HG03159 (cell line): ENCODE data around the gene SNRPA1.
A peak's percentile ranks its signal among the peaks of the same experiment; 100 is the strongest.
"Not testable (repeated sequence)": the region's sequence is repeated elsewhere in the genome, so short reads cannot be mapped to it uniquely, and the experiment has no call there.

Experiments used
- ATAC-seq: cut with Tn5 transposase; IDR thresholded peaks from one replicate; pipeline ENCODE4 v1.9.1; 2021; ENCODE audit warnings: mild to moderate bottlenecking, moderate library complexity; ENCODE audit not compliant: unreplicated experiment

Gene SNRPA1

GRCh38 chr15:101296418-101297405 lies 1.7 kb upstream of the SNRPA1 start:
- no peak for ATAC-seq

GRCh38 chr15:101295607-101296161 lies 636 bp upstream of the SNRPA1 start:
- no peak for ATAC-seq

- ATAC-seq = no peak
Observed at GRCh38 chr15:101293122-101293521, 1.9 kb downstream of the SNRPA1 start.

DNA sequence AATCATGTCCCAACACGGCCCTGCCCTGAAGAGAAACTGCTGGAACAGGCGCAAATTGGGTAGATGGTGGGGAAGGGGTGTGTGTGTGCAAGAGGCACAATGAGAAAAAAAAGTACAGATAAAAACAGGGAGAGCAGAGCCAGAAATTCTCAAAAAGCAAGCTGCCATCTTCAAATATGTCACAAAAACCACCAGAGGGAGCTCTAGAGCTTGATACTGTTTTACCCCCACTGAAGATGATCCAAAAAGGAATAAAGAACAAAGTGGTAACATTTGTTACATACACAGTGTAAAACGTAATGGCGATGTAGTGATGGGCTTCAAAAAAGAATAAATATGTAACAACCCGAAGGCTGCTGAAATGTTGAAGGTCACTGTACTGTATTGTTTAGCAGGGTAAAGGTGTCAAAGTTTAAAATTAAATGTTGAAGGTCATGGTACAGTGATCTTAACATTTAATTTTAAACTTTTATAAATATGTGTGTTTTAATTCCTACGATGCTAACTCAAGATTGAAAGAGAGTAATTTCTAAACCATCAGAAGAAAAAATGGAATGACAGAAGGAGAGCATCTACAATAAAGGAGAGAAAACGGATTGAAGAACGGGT lies 6.0 kb downstream of the SNRPA1 start:
- no peak for ATAC-seq

DNA sequence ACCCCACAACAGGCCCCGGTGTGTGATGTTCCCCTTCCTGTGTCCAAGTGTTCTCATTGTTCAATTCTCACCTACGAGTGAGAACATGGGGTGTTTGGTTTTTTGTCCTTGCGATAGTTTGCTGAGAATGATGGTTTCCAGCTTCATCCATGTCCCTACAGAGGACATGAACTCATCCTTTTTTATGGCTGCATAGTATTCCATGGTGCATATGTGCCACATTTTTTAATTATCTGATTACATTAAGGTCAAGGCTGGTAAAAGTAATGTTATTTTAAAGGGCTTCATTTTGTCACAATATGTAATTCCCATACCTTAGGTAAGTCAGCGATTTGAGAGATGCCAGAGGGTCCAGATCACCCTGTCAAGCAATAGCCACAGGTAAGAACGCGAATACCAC lies 7.7 kb downstream of the SNRPA1 start:
- not testable (repeated sequence) for ATAC-seq

GRCh38 chr15:101286471-101287114 lies 8.5 kb downstream of the SNRPA1 start:
- no peak for ATAC-seq

DNA sequence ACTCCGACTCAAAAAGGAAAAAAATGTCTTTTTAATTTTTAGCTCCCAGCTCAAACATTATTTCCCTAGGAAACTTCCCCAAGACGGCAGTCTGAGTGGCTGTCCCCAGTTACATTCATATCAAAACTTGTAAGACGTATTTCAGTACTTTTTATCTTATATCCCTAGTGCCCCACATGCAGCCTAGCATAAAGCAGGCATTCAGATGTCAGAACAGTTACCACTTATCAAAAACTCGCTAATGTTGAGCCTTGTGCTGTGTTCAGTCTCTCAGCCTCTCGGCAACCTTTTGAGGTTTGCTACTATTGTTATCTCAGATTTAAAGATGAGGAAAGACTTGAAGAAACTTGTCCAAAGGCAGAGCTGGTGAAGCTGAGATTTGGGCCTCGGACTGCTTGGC lies 11.1 kb downstream of the SNRPA1 start:
- ATAC-seq = no peak

GRCh38 chr15:101280007-101280406 lies 15.0 kb downstream of the SNRPA1 start:
- no peak for ATAC-seq

DNA sequence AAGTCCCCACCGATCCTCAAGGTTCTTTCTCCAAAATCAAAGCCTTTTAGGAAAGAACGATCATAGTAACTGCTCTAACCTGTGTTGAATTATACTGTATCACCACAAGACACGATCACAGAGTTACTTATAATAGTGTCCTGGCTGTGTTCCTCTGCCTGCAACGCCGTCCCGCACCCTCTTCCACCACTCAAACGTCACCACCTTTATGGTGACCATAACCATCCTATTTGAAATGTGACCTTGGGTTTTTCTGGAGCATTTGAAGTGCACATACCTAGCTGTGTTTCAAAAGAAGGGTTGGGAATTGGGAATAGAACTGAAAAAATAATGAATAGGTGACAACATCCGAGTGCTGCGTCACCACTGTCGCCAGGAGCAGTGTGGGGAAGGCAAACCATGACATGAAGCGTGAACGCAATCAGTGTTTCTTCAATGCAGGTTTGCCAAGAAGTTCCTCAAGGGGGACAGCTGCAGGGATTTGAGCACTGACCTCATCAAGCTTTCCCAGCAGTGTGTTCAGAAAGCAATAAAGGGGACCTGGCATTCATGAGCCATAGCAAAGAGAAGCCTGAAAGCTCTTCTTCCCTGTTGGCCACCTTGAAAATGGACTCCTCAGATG lies 17.0 kb downstream of the SNRPA1 start:
- ATAC-seq = no peak

GRCh38 chr15:101277038-101277822 lies 17.8 kb downstream of the SNRPA1 start, which contains the start of gene SELENOS:
Gene SELENOS, minus strand, starts transcription at chr15:101277485. Its CDS starts 68 bp downstream, at chr15:101277417.
- peak; percentile 91 for ATAC-seq

DNA sequence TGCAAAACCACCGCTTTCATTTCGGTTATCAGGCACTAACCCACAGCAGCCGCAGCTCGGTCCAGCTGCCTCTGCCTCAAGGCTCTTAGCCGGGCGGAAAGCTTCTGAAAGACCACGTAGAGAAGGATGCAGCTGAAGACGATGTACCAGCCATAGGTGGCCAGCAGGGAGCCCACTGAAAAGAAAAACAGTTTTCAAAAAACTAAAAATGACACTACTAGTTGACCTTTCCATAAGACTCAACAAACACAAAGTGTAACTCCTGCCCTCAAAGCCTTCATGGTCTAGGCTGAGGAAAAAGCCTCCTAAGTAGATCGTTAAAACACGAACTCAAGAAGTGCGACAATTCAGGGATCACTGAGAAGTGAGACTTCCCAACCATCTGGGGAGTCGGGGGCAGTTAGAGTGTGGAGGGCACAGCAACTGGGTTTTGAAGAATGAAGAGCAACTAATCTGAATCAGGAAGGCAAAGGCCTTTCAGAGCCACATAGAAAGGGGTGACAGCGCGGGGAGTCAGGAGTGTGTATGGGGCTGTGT lies 18.5 kb downstream of the SNRPA1 start:
- peak; percentile 39 for ATAC-seq

GRCh38 chr15:101275018-101275417 lies 20.0 kb downstream of the SNRPA1 start:
- ATAC-seq = no peak

GRCh38 chr15:101273534-101273933 lies 21.5 kb downstream of the SNRPA1 start:
- ATAC-seq = no peak

DNA sequence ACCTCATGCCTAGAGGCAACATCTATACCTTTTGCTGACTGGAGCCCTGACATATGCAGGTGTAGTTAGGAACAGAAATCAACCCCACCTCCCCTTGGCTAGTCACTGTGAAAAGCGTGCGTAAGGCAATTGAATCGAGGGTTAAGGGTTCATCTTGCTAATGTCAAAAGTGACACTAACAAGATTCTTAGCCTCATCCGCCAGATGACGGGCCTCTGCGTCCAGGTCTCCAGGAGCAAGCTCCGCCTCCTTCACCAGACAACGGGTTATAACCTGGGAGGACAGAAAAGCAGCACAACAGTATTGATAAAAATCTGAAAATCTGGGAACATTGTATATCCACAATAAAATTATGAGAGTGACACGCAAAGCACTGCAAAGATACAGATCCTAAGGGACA lies 22.5 kb downstream of the SNRPA1 start:
- no peak for ATAC-seq

DNA sequence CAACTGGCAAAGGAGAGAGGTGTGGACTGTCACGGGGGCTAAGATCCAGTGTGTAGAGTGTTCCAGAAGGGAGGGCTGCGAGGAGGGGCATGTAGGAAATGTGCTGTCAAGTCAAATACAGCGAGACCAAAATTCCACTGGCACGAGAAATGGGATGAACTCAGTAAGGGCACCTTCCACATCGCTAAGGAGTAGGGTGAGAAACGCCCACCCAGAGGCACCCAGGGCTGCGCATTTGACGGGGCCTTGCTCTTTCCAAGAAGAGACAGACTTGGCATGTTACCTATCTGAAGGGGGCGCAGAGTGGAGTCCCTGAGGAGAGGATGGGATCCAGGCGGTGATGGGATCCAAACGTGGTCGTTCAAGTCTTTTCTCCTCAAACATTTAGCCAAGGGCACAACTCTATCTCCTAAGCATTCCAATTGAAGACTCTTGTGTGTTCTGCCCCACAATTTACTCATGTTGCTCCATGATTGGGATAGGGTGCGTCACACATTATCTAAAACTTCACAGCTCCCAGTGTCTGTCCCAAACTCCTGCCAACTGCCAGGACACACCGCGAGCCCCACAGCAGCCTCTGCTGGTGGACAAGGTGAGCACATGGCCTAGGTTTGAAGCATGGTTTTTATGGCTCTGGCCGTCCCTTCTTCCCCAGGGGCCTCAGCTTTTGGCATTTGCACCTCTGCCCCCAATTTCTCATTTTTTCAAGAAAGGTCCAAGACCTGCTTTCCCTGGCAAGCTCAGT lies 25.4 kb downstream of the SNRPA1 start:
- ATAC-seq = no peak

GRCh38 chr15:101267320-101268104 lies 27.5 kb downstream of the SNRPA1 start:
- no peak for ATAC-seq

- no peak for ATAC-seq
Observed at GRCh38 chr15:101266787-101267186, 28.3 kb downstream of the SNRPA1 start.

GRCh38 chr15:101266034-101266433 lies 29.0 kb downstream of the SNRPA1 start:
- no peak for ATAC-seq
